ENCODE data around the gene APLP2.

- TF ChIP-seq POLR2A (IDR thresholded peaks at IDR 0.05) (no peak), CTCF (IDR thresholded peaks at IDR 0.05) (no peak)
These were observed 93.9 kb downstream of the APLP2 start for GRCh38 chr11:130163346-130164220.

All from testis (tissue), 2 donors.